MM.1S (cell line): Measurements from ENCODE around the gene TOR4A.

Experiments used
- DNase-seq: peaks from one replicate; pipeline ENCODE4 v3.0.0-alpha.2; 2015
- H2AFZ ChIP-seq: fragments of 300-600 bp; sonication (generic); 2 replicates; pipeline ENCODE4 v1.6.0; 2016; ENCODE audit warnings: antibody characterized with exemption, low read length
- H3F3A ChIP-seq: fragments of 300-600 bp; sonication (generic); 2 replicates; pipeline ENCODE4 v1.6.1; 2016; ENCODE audit warnings: mild to moderate bottlenecking, antibody characterized with exemption, low read length, moderate library complexity, mixed read lengths; ENCODE audit not compliant: insufficient read depth
- H3K27ac ChIP-seq: fragments of 300-600 bp; sonication (generic); 2 replicates; pipeline ENCODE4 v1.5.1; 2016; ENCODE audit warnings: mild to moderate bottlenecking, low read length
- H3K27me3 ChIP-seq: fragments of 300-600 bp; sonication (generic); replicated peaks from 2 replicates; pipeline ENCODE4 v1.6.0; 2016; ENCODE audit warnings: low read length; ENCODE audit not compliant: insufficient read depth
- H3K36me3 ChIP-seq: fragments of 300-600 bp; sonication (generic); replicated peaks from 2 replicates; pipeline ENCODE4 v1.6.1; 2016; ENCODE audit warnings: mild to moderate bottlenecking, low read length, mixed read lengths; ENCODE audit not compliant: insufficient read depth
- H3K4me1 ChIP-seq: fragments of 300-600 bp; sonication (generic); 2 replicates; pipeline ENCODE4 v1.6.1; 2016; ENCODE audit warnings: low read length, mixed read lengths
- H3K4me2 ChIP-seq: fragments of 300-600 bp; sonication (generic); 2 replicates; pipeline ENCODE4 v1.6.0; 2016; ENCODE audit warnings: low read depth, low read length
- H3K4me3 ChIP-seq: fragments of 300-600 bp; sonication (generic); 2 replicates; pipeline ENCODE4 v1.5.1; 2016; ENCODE audit warnings: low read length, mixed read lengths
- H3K79me2 ChIP-seq: fragments of 300-600 bp; sonication (generic); 2 replicates; pipeline ENCODE4 v1.6.1; 2016; ENCODE audit warnings: mixed run types, low read length, mixed read lengths
- H3K9ac ChIP-seq: fragments of 300-600 bp; sonication (generic); 2 replicates; pipeline ENCODE4 v1.6.1; 2016; ENCODE audit warnings: low read length, mixed read lengths
- H3K9me2 ChIP-seq: fragments of 300-600 bp; sonication (generic); replicated peaks from 2 replicates; pipeline ENCODE4 v1.6.1; 2016; ENCODE audit warnings: mild to moderate bottlenecking, low read length, mixed read lengths; ENCODE audit not compliant: insufficient read depth
- H3K9me3 ChIP-seq: fragments of 300-600 bp; sonication (generic); replicated peaks from 2 replicates; pipeline ENCODE4 v1.6.1; 2016; ENCODE audit warnings: mild to moderate bottlenecking, low read length, mixed read lengths; ENCODE audit not compliant: insufficient read depth
- H4K20me1 ChIP-seq: fragments of 300-600 bp; sonication (generic); 2 replicates; pipeline ENCODE4 v1.6.1; 2016; ENCODE audit warnings: mild to moderate bottlenecking, low read length, moderate library complexity, mixed read lengths; ENCODE audit not compliant: insufficient read depth
- CTCF ChIP-seq: fragments of 300-600 bp; sonication (generic); IDR thresholded peaks from 2 replicates; pipeline ENCODE4 v1.5.1; 2016; ENCODE audit warnings: antibody characterized with exemption, low read length, mixed read lengths
- EZH2 ChIP-seq: fragments of 300-600 bp; sonication (generic); optimal IDR thresholded peaks from 2 replicates; pipeline ENCODE3; 2017; ENCODE audit warnings: low read depth, mild to moderate bottlenecking, antibody characterized with exemption, low read length, mixed read lengths
- EZH2phosphoT487 ChIP-seq: fragments of 300-600 bp; sonication (generic); IDR thresholded peaks from 2 replicates; pipeline ENCODE4 v1.6.1; 2018; ENCODE audit warnings: antibody characterized with exemption, low read length

The TOR4A gene

GRCh38 chr9:137243626-137244485 is 33.7 kb upstream of the TOR4A start:
- H3K36me3 ChIP-seq = no peaks in the 10 kb centered on the region; the same call in 1 of the 2 replicates
- H2AFZ ChIP-seq = no peak overlapping the region
- H3K4me1 ChIP-seq = peaks cover 10% of the 10 kb centered on the region; the same call in 1 of the 2 replicates
- no peak overlapping the region for H3K27ac ChIP-seq
- H3K9me2 ChIP-seq = no peaks in the 10 kb centered on the region
- H3K9me3 ChIP-seq = no peaks in the 10 kb centered on the region
- H3K27me3 ChIP-seq = no peaks in the 10 kb centered on the region
- no peak overlapping the region for H3K9ac ChIP-seq
- peaks cover 28% of the 10 kb centered on the region; the same call in 1 of the 2 replicates for H3F3A ChIP-seq
- no peak overlapping the region for H3K4me2 ChIP-seq
- H3K79me2 ChIP-seq = peaks cover 27% of the 10 kb centered on the region
- H4K20me1 ChIP-seq = peaks cover 16% of the 10 kb centered on the region
- no peak for DNase-seq
- TF ChIP-seq EZH2 = no peak
- no peak for TF ChIP-seq CTCF
- TF ChIP-seq EZH2phosphoT487 = no peak
- H3K4me3 ChIP-seq = no peak overlapping the region

- H3K27me3 ChIP-seq = no peaks in the 10 kb centered on the region
- H4K20me1 ChIP-seq = peaks cover 16% of the 10 kb centered on the region
- DNase-seq = no peak
- H3F3A ChIP-seq = peaks cover 27% of the 10 kb centered on the region; the same call in 1 of the 2 replicates
- no peak overlapping the region for H3K27ac ChIP-seq
- H2AFZ ChIP-seq = no peak overlapping the region
- no peaks in the 10 kb centered on the region for H3K9me2 ChIP-seq
- H3K4me2 ChIP-seq = no peak overlapping the region
- peaks cover 19% of the 10 kb centered on the region for H3K79me2 ChIP-seq
- peaks cover 10% of the 10 kb centered on the region; the same call in 1 of the 2 replicates for H3K4me1 ChIP-seq
- no peaks in the 10 kb centered on the region; the same call in 1 of the 2 replicates for H3K36me3 ChIP-seq
- TF ChIP-seq EZH2phosphoT487 (no peak), CTCF (no peak), EZH2 (no peak)
- H3K9me3 ChIP-seq = no peaks in the 10 kb centered on the region
- H3K4me3 ChIP-seq = no peak overlapping the region
- no peak overlapping the region for H3K9ac ChIP-seq
These were observed 32.8 kb upstream of the TOR4A start for GRCh38 chr9:137244486-137245449.

- Histone ChIP-seq H3K27me3 (no peaks in the 10 kb centered on the region), H3K4me1 (peaks cover 10% of the 10 kb centered on the region; the same call in 1 of the 2 replicates), H3K36me3 (no peaks in the 10 kb centered on the region; the same call in 1 of the 2 replicates), H3K9ac (no peak overlapping the region), H3K27ac (no peak overlapping the region), H3K4me3 (no peak overlapping the region), H3K79me2 (peaks cover 17% of the 10 kb centered on the region), H3K9me3 (no peaks in the 10 kb centered on the region), H2AFZ (no peak overlapping the region), H3K4me2 (no peak overlapping the region), H3K9me2 (no peaks in the 10 kb centered on the region), H4K20me1 (peaks cover 16% of the 10 kb centered on the region), H3F3A (peaks cover 19% of the 10 kb centered on the region; the same call in 1 of the 2 replicates)
- DNase-seq = no peak
- TF ChIP-seq CTCF = no peak
- no peak for TF ChIP-seq EZH2phosphoT487
- TF ChIP-seq EZH2 = no peak
These were observed 31.8 kb upstream of the TOR4A start for GRCh38 chr9:137245450-137246421.
